Panc1 (cell line): ENCODE results near the gene FRMPD4. TPM values are rescaled to one million over a fixed set of nuclear protein-coding genes. Genes with fewer than 3 reads are reported as not detected.

Source experiments
- ATAC-seq: fragments of 200-7000 bp; cut with Tn5 transposase; 2 replicates; pipeline ENCODE4 v1.9.1; 2020; ENCODE audit warnings: mild to moderate bottlenecking, moderate library complexity
- BruUV-seq: library from RNA; stranded (reverse); fragments of 400-500 nt; replicated peaks from 2 replicates; lab custom pipeline; 2021; lab: Mats Ljungman, UMichigan
- CTCF ChIA-PET: fragments of 300-600 bp; sonication (Branson Sonifier 250); formaldehyde crosslinking; loops from one replicate; lab custom pipeline; 2022; ENCODE audit warnings: antibody characterized with exemption; lab: Charles Lee
- POLR2A ChIA-PET: fragments of 300-600 bp; sonication (Branson Sonifier 250); formaldehyde crosslinking; loops from one replicate; lab custom pipeline; 2022; ENCODE audit warnings: antibody characterized with exemption; lab: Charles Lee
- DNase-seq: peaks from one replicate; pipeline ENCODE4 v3.0.0-alpha.2; 2010; ENCODE audit warnings: low read depth, low spot score
- H3K27ac ChIP-seq: 2 replicates; pipeline ENCODE4 v1.5.1; 2011; ENCODE audit warnings: mild to moderate bottlenecking, low read length, inconsistent platforms
- H3K27me3 ChIP-seq: fragments of 200-500 bp; sonication (Bioruptor generic); 2 replicates; pipeline ENCODE4 v1.6.0; 2014; ENCODE audit warnings: low read length, inconsistent platforms; ENCODE audit not compliant: control insufficient read depth, insufficient read depth
- H3K36me3 ChIP-seq: fragments of 200-500 bp; sonication (Bioruptor generic); 2 replicates; pipeline ENCODE4 v1.5.1; 2014; ENCODE audit warnings: inconsistent platforms, mild to moderate bottlenecking, low read length, moderate library complexity; ENCODE audit not compliant: control insufficient read depth, insufficient read depth
- H3K4me1 ChIP-seq: 2 replicates; pipeline ENCODE4 v1.5.1; 2011; ENCODE audit warnings: inconsistent platforms, mild to moderate bottlenecking, low read length, moderate library complexity; ENCODE audit not compliant: control insufficient read depth, insufficient read depth
- H3K4me3 ChIP-seq, 2 experiments: 2 replicates each; pipeline ENCODE4 v1.5.1; 2011 to 2012; ENCODE audit warnings: low read depth in 2 of 2, low read length in 2 of 2, mild to moderate bottlenecking in 2 of 2, inconsistent platforms in 1 of 2, moderate library complexity in 1 of 2
- H3K9me3 ChIP-seq: fragments of 200-500 bp; sonication (Bioruptor generic); 2 replicates; pipeline ENCODE4 v1.5.1; 2014; ENCODE audit warnings: low read depth, mild to moderate bottlenecking, inconsistent platforms, low read length, moderate library complexity; ENCODE audit not compliant: control insufficient read depth, insufficient read depth
- POLR2AphosphoS5 ChIP-seq: IDR thresholded peaks from 2 replicates; pipeline ENCODE4 v1.6.1; 2012; ENCODE audit warnings: mild to moderate bottlenecking, low read depth, low read length, moderate library complexity
- SIN3A ChIP-seq: IDR thresholded peaks from 2 replicates; pipeline ENCODE4 v1.6.1; 2012; ENCODE audit warnings: low read depth, mild to moderate bottlenecking, low read length, moderate library complexity, borderline replicate concordance; ENCODE audit not compliant: insufficient read depth
- TCF7L2 ChIP-seq: IDR thresholded peaks from 2 replicates; pipeline ENCODE4 v1.6.1; 2011; ENCODE audit warnings: mild to moderate bottlenecking, low read depth, low read length, inconsistent platforms
- in situ Hi-C: cut with HindIII; loops from 2 replicates; pipeline ENCODE4 v1.10.0; 2016; ENCODE audit warnings: low sequenced_read_pairs, low pct_unique_long_range_greater_than_20kb
- intact Hi-C: fragments of 100-400 bp; cut with micrococcal nuclease; formaldehyde crosslinking; loops from one replicate; pipeline ENCODE4 v1.10.0; 2022; ENCODE audit not compliant: unreplicated experiment
- total RNA-seq: library from RNA; stranded (reverse); gene quantifications from one replicate; pipeline ENCODE4 v1.2.1, GENCODE V29; 2021; ENCODE audit not compliant: unreplicated experiment
- TF ChIP-seq, protein P1 (sequence below): fragments of 450-650 bp; IDR thresholded peaks from 2 replicates; pipeline ENCODE4 v1.5.1; 2017; ENCODE audit warnings: mild to moderate bottlenecking
- TF ChIP-seq, protein P2 (sequence below), 2 experiments: IDR thresholded peaks; 2 replicates each; pipeline ENCODE4 v1.6.1; 2011 to 2012; ENCODE audit warnings: low read depth in 2 of 2, control low read depth in 1 of 2, low read length in 1 of 2, mild to moderate bottlenecking in 1 of 2, moderate library complexity in 1 of 2; ENCODE audit not compliant: insufficient read depth in 1 of 2

Gene FRMPD4
- total RNA-seq, 1 experiment from 2014 or later = not detected

DNA sequence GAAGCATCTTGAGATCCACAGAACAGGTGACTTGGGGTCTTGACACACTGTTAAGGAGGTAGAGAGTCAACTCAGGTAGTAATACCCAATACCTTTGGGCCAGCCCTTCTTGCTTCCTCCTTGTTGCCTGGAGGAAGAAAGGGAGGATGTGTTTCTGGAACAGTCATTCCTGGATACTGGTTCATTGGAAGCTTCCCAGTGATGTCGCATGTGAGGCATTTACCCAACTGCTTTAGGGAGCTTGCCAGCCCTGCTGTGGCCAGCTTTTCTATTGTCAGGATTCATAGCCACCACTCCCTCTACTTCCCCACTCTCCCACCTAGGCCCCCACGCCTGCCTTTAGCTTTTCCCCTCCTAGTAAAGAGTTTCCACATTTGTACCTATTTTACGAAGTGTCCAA, 342.7 kb downstream of the FRMPD4 start:
- ATAC-seq (no peak), DNase-seq (no peak)
- in situ Hi-C loops (no loop called here), intact Hi-C loops (no loop called here)
- Histone ChIP-seq H3K4me3 (no peak overlapping the region), H3K36me3 (no peaks in the 10 kb centered on the region), H3K4me1 (no peaks in the 10 kb centered on the region), H3K27me3 (no peaks in the 10 kb centered on the region), H3K27ac (no peak overlapping the region), H3K9me3 (no peaks in the 10 kb centered on the region)
- ChIA-PET POLR2A (no interaction called here), CTCF (no interaction called here)
- BruUV-seq = no TSS peak
- TF ChIP-seq, protein P1, sequence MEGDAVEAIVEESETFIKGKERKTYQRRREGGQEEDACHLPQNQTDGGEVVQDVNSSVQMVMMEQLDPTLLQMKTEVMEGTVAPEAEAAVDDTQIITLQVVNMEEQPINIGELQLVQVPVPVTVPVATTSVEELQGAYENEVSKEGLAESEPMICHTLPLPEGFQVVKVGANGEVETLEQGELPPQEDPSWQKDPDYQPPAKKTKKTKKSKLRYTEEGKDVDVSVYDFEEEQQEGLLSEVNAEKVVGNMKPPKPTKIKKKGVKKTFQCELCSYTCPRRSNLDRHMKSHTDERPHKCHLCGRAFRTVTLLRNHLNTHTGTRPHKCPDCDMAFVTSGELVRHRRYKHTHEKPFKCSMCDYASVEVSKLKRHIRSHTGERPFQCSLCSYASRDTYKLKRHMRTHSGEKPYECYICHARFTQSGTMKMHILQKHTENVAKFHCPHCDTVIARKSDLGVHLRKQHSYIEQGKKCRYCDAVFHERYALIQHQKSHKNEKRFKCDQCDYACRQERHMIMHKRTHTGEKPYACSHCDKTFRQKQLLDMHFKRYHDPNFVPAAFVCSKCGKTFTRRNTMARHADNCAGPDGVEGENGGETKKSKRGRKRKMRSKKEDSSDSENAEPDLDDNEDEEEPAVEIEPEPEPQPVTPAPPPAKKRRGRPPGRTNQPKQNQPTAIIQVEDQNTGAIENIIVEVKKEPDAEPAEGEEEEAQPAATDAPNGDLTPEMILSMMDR = no peak
- no peak for TF ChIP-seq POLR2AphosphoS5
- TF ChIP-seq TCF7L2 = no peak

DNA sequence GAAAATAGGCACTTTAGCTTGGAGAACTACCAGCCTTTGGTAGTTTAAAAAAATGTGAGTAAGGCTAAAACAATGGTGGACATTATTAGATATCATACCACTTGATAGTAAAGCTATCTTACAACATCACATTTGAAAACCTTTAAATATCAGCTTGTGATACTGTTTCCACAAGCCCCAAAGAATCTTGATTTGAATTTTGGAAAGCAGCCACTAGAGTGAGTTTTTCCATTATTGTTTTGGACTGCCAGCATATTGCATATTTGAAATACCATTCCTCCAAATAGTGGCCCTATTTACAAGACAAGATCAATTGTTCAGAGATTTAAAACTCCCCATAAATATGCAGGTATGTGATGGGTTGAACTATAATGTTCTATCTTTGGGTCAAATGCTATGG, 349.9 kb downstream of the FRMPD4 start:
- intact Hi-C loops = no loop called here
- ATAC-seq (no peak), DNase-seq (no peak)
- ChIA-PET POLR2A (no interaction called here), CTCF (no interaction called here)
- Histone ChIP-seq H3K9me3 (no peaks in the 10 kb centered on the region), H3K4me1 (no peaks in the 10 kb centered on the region), H3K27me3 (no peaks in the 10 kb centered on the region), H3K4me3 (no peak overlapping the region), H3K36me3 (no peaks in the 10 kb centered on the region), H3K27ac (no peak overlapping the region)
- no TSS peak for BruUV-seq
- TF ChIP-seq TCF7L2 (no peak), SIN3A (no peak), POLR2AphosphoS5 (no peak)
- TF ChIP-seq, protein P1 = no peak
- TF ChIP-seq, protein P2, sequence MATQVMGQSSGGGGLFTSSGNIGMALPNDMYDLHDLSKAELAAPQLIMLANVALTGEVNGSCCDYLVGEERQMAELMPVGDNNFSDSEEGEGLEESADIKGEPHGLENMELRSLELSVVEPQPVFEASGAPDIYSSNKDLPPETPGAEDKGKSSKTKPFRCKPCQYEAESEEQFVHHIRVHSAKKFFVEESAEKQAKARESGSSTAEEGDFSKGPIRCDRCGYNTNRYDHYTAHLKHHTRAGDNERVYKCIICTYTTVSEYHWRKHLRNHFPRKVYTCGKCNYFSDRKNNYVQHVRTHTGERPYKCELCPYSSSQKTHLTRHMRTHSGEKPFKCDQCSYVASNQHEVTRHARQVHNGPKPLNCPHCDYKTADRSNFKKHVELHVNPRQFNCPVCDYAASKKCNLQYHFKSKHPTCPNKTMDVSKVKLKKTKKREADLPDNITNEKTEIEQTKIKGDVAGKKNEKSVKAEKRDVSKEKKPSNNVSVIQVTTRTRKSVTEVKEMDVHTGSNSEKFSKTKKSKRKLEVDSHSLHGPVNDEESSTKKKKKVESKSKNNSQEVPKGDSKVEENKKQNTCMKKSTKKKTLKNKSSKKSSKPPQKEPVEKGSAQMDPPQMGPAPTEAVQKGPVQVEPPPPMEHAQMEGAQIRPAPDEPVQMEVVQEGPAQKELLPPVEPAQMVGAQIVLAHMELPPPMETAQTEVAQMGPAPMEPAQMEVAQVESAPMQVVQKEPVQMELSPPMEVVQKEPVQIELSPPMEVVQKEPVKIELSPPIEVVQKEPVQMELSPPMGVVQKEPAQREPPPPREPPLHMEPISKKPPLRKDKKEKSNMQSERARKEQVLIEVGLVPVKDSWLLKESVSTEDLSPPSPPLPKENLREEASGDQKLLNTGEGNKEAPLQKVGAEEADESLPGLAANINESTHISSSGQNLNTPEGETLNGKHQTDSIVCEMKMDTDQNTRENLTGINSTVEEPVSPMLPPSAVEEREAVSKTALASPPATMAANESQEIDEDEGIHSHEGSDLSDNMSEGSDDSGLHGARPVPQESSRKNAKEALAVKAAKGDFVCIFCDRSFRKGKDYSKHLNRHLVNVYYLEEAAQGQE (IDR thresholded peaks at IDR 0.05; ENCODE audit: insufficient read depth in 1 of 2, low read depth in 2 of 2, low read length in 1 of 2) = no peak
- in situ Hi-C loops = no loop called here
